CD4-positive, alpha-beta T cell treated with Interleukin-4 for 1 hour (primary cell): ENCODE measurements around the gene TLE4.
"Not testable (repeated sequence)": the region's sequence is repeated elsewhere in the genome, so short reads cannot be mapped to it uniquely, and the experiment has no call there.

Source experiments
- DNase-seq, 2 donors: peaks; one replicate each; pipeline ENCODE4 v3.0.0-alpha.2; 2020 to 2022

TLE4 gene

GRCh38 chr9:79604921-79605562, 33.3 kb downstream of the TLE4 start:
- no peak for DNase-seq

GRCh38 chr9:79606529-79606928, 34.8 kb downstream of the TLE4 start:
- DNase-seq = not testable (repeated sequence)

GRCh38 chr9:79609468-79610018, 37.8 kb downstream of the TLE4 start:
- no peak for DNase-seq

GRCh38 chr9:79610019-79610631, 38.4 kb downstream of the TLE4 start:
- no peak for DNase-seq

GRCh38 chr9:79610791-79611614, 39.2 kb downstream of the TLE4 start:
- peak in 1 of 2 donors; percentile 17 for DNase-seq

- DNase-seq = no peak
Measured at GRCh38 chr9:79613145-79613544, 41.4 kb downstream of the TLE4 start.

- DNase-seq = no peak
Measured at GRCh38 chr9:79615038-79615437, 43.3 kb downstream of the TLE4 start.

GRCh38 chr9:79616013-79616412, 44.2 kb downstream of the TLE4 start:
- DNase-seq = no peak

- no peak for DNase-seq
Measured at GRCh38 chr9:79616971-79617370, 45.2 kb downstream of the TLE4 start.

GRCh38 chr9:79617395-79617794, 45.6 kb downstream of the TLE4 start:
- DNase-seq = no peak

- DNase-seq = no peak
Measured at GRCh38 chr9:79619930-79620329, 48.2 kb downstream of the TLE4 start.

GRCh38 chr9:79621916-79622575, 50.3 kb downstream of the TLE4 start:
- no peak for DNase-seq

- peak; percentile 56 to 71 for DNase-seq
Measured at GRCh38 chr9:79623799-79624721, 52.3 kb downstream of the TLE4 start.

- DNase-seq = no peak
Measured at GRCh38 chr9:79629721-79630120, 58.0 kb downstream of the TLE4 start.

GRCh38 chr9:79630521-79631403, 59.0 kb downstream of the TLE4 start:
- DNase-seq = peak in 1 of 2 donors; percentile 32

- no peak for DNase-seq
Measured at GRCh38 chr9:79632060-79632459, 60.3 kb downstream of the TLE4 start.

GRCh38 chr9:79632705-79633104, 60.9 kb downstream of the TLE4 start:
- no peak for DNase-seq

- no peak for DNase-seq
Measured at GRCh38 chr9:79633558-79633957, 61.8 kb downstream of the TLE4 start.

- DNase-seq = no peak
Measured at GRCh38 chr9:79637177-79637925, 65.6 kb downstream of the TLE4 start.

- no peak for DNase-seq
Measured at GRCh38 chr9:79638806-79639205, 67.0 kb downstream of the TLE4 start.
